WTC11 (cell line): Measurements from ENCODE around the gene IGHMBP2. TPM values are rescaled to one million over a fixed set of nuclear protein-coding genes. Genes with fewer than 3 reads are reported as not detected.

Experiments used
- ATAC-seq: fragments of 200-7000 bp; cut with Tn5 transposase; 2 replicates; pipeline ENCODE4 v1.10.0; 2021; ENCODE audit warnings: mild to moderate bottlenecking, moderate library complexity
- CTCF ChIA-PET: fragments of 300-600 bp; sonication (Branson Sonifier 250); formaldehyde crosslinking; loops from one replicate; lab custom pipeline; 2021; ENCODE audit warnings: antibody characterized with exemption; lab: Charles Lee
- POLR2A ChIA-PET: fragments of 350-600 bp; sonication (Branson Sonifier 250); formaldehyde crosslinking; loops from one replicate; lab custom pipeline; 2021; ENCODE audit warnings: antibody characterized with exemption; lab: Charles Lee
- DNase-seq: peaks from one replicate; pipeline ENCODE4 v3.0.0; 2021; ENCODE audit warnings: low spot score
- H3K27ac Mint-ChIP-seq: 2 replicates; pipeline ENCODE4 v1.8.0; 2021; ENCODE audit warnings: mixed read lengths
- H3K27me3 Mint-ChIP-seq: 2 replicates; pipeline ENCODE4 v1.8.0; 2021; ENCODE audit warnings: low read depth, mild to moderate bottlenecking, moderate library complexity, mixed read lengths
- H3K36me3 Mint-ChIP-seq: 2 replicates; pipeline ENCODE4 v1.8.0; 2021; ENCODE audit warnings: mixed read lengths
- H3K4me1 Mint-ChIP-seq: 2 replicates; pipeline ENCODE4 v1.8.0; 2022; ENCODE audit warnings: mixed read lengths
- H3K4me3 Mint-ChIP-seq: 2 replicates; pipeline ENCODE4 v1.8.0; 2021; ENCODE audit warnings: mild to moderate bottlenecking, moderate library complexity, mixed read lengths
- H3K9me3 Mint-ChIP-seq: 2 replicates; pipeline ENCODE4 v1.8.0; 2021; ENCODE audit warnings: mixed read lengths
- ATF1 ChIP-seq: sonication (generic); formaldehyde crosslinking; IDR thresholded peaks from 2 replicates; pipeline ENCODE4 v1.8.1; 2023; ENCODE audit warnings: mild to moderate bottlenecking, moderate library complexity, missing genetic modification reagents
- ATF2 ChIP-seq: sonication (generic); formaldehyde crosslinking; IDR thresholded peaks from 2 replicates; pipeline ENCODE4 v1.8.1; 2022; ENCODE audit warnings: low read depth, missing genetic modification reagents, borderline replicate concordance
- CBFB ChIP-seq: sonication (generic); formaldehyde crosslinking; IDR thresholded peaks from 2 replicates; pipeline ENCODE4 v1.8.1; 2022; ENCODE audit warnings: mild to moderate bottlenecking, low read depth, missing genetic modification reagents
- CDX4 ChIP-seq: fragments of 250-450 bp; sonication (Bioruptor Pico); IDR thresholded peaks from 2 replicates; pipeline ENCODE4 v1.9.0; 2021; ENCODE audit warnings: moderate library complexity, mild to moderate bottlenecking, inconsistent platforms, borderline replicate concordance
- CREB1 ChIP-seq: sonication (generic); formaldehyde crosslinking; IDR thresholded peaks from 2 replicates; pipeline ENCODE4 v1.8.0; 2023; ENCODE audit warnings: mild to moderate bottlenecking, missing genetic modification reagents
- E2F5 ChIP-seq: sonication (generic); formaldehyde crosslinking; IDR thresholded peaks from 2 replicates; pipeline ENCODE4 v1.8.1; 2022; ENCODE audit warnings: mild to moderate bottlenecking, moderate library complexity, missing genetic modification reagents
- IRF1 ChIP-seq: sonication (generic); formaldehyde crosslinking; IDR thresholded peaks from 2 replicates; pipeline ENCODE4 v1.8.0; 2023; ENCODE audit warnings: missing genetic modification reagents
- KAT7 ChIP-seq: sonication (generic); formaldehyde crosslinking; IDR thresholded peaks from 2 replicates; pipeline ENCODE4 v1.8.1; 2023; ENCODE audit warnings: missing genetic modification reagents, mild to moderate bottlenecking, borderline replicate concordance
- NFE2L1 ChIP-seq: sonication (generic); formaldehyde crosslinking; IDR thresholded peaks from 2 replicates; pipeline ENCODE4 v1.8.1; 2023; ENCODE audit warnings: missing genetic modification reagents
- PRDM15 ChIP-seq: sonication (generic); formaldehyde crosslinking; IDR thresholded peaks from 2 replicates; pipeline ENCODE4 v1.8.0; 2022; ENCODE audit warnings: missing genetic modification reagents
- SP1 ChIP-seq: sonication (generic); formaldehyde crosslinking; conservative IDR thresholded peaks from 2 replicates; pipeline ENCODE4 v1.8.1; 2022; ENCODE audit warnings: missing genetic modification reagents
- TEAD4 ChIP-seq: sonication (generic); formaldehyde crosslinking; IDR thresholded peaks from 2 replicates; pipeline ENCODE4 v1.8.0; 2022; ENCODE audit warnings: mild to moderate bottlenecking, missing genetic modification reagents
- ZNF281 ChIP-seq: sonication (generic); formaldehyde crosslinking; IDR thresholded peaks from 2 replicates; pipeline ENCODE4 v1.8.0; 2023; ENCODE audit warnings: mild to moderate bottlenecking, missing genetic modification reagents
- ZNF396 ChIP-seq: fragments of 250-450 bp; sonication (Bioruptor Pico); IDR thresholded peaks from 2 replicates; pipeline ENCODE4 v1.8.0; 2021; ENCODE audit warnings: mild to moderate bottlenecking, moderate library complexity, borderline replicate concordance
- ZNF423 ChIP-seq: fragments of 250-450 bp; sonication (Bioruptor Pico); IDR thresholded peaks from 2 replicates; pipeline ENCODE4 v2.1.2; 2022; ENCODE audit warnings: mild to moderate bottlenecking, moderate library complexity
- ZNF532 ChIP-seq: fragments of 250-450 bp; sonication (Bioruptor Pico); IDR thresholded peaks from 2 replicates; pipeline ENCODE4 v1.9.0; 2021; ENCODE audit warnings: mild to moderate bottlenecking, borderline replicate concordance
- ZSCAN18 ChIP-seq: fragments of 250-450 bp; sonication (Bioruptor Pico); IDR thresholded peaks from 2 replicates; pipeline ENCODE4 v2.1.2; 2022; ENCODE audit warnings: mild to moderate bottlenecking, moderate library complexity
- total RNA-seq: library from RNA; stranded (reverse); gene quantifications from 3 replicates; pipeline ENCODE4 v1.2.3, GENCODE V29; 2021

Gene IGHMBP2
- total RNA-seq, 1 experiment from 2014 or later: 22.5 TPM

- POLR2A ChIA-PET: no interaction called here
- no peaks in the 10 kb centered on the region for H3K4me1 Mint-ChIP-seq
- peaks cover 15% of the 10 kb centered on the region for H3K9me3 Mint-ChIP-seq
- no peak for DNase-seq
- H3K27me3 Mint-ChIP-seq: no peaks in the 10 kb centered on the region
- no peak overlapping the region for H3K27ac Mint-ChIP-seq
- H3K4me3 Mint-ChIP-seq: no peak overlapping the region
- peaks cover 8% of the 10 kb centered on the region for H3K36me3 Mint-ChIP-seq
- CTCF ChIA-PET: no interaction called here
- TF ChIP-seq CBFB (CRISPR knock-in tag) (no peak), KAT7 (CRISPR knock-in tag) (no peak), NFE2L1 (CRISPR knock-in tag) (no peak), PRDM15 (CRISPR knock-in tag) (no peak), ZNF396 (CRISPR knock-in tag) (no peak), TEAD4 (CRISPR knock-in tag) (no peak), E2F5 (CRISPR knock-in tag) (no peak), ATF2 (CRISPR knock-in tag) (no peak), IRF1 (CRISPR knock-in tag) (no peak), ATF1 (no peak), ZSCAN18 (CRISPR knock-in tag) (no peak), ZNF532 (CRISPR knock-in tag) (no peak), ZNF281 (no peak), ZNF423 (CRISPR knock-in tag) (no peak), SP1 (CRISPR knock-in tag) (no peak), CREB1 (no peak), CDX4 (CRISPR knock-in tag) (no peak)
- no peak for ATAC-seq
These were observed 41.3 kb upstream of the IGHMBP2 start for GRCh38 chr11:68862421-68862820.
